GM13976 (cell line): ENCODE results near the gene RWDD2A.

Source experiments
- DNase-seq: peaks from one replicate; pipeline ENCODE4 v3.0.0; 2012; ENCODE audit warnings: low spot score
- in situ Hi-C: fragments of 300-500 bp; cut with MboI; formaldehyde crosslinking; loops from one replicate; pipeline ENCODE4 v1.12.0; 2022; ENCODE audit warnings: low sequenced_read_pairs, mixed read lengths, inconsistent platforms; ENCODE audit not compliant: unreplicated experiment
- TF ChIP-seq, protein P1 (sequence below): IDR thresholded peaks from 2 replicates; pipeline ENCODE4 v1.5.1; 2012; ENCODE audit warnings: borderline replicate concordance, mild to moderate bottlenecking; ENCODE audit not compliant: insufficient read depth; ENCODE audit errors: extremely low read depth, missing control alignments, control extremely low read depth

The RWDD2A gene

DNA sequence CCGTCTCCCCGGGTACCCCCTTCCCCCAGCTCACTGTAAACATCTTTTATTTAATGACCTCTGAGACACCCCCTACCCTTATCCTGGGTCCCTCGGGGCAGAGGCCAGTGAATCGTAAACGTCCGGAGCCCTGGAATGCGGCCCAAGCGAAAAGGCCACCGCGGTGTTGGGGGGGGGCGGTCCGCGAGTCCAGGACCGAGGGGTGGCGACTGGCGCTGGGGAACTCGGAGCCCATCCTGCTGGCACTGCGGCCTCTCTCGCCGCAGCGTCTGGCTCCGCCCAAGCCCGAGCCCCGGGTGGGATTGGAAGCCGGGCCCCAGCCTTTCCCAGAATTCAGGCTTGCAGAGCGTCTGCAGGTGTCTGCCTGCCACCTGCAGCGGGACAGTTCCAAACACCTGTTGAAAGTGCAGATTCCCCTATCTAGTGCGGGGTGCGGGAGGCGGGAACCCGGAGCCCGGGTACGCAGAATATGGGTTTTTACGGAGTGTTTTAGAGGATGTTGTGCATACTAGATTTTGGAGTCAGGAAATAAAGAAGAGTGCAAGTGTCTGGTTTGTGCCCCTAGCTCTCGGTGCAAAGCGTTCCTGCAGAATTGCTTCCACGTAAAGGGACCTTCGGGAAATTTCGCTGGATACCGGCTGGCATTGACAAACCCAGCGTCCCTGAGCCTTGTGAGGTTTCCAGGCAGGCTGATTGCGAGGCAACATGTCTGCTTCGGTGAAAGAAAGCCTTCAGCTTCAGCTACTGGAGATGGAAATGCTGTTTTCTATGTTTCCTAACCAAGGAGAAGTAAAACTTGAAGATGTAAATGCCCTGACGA, 800 bp downstream of the RWDD2A start:
- TF ChIP-seq, protein P1, sequence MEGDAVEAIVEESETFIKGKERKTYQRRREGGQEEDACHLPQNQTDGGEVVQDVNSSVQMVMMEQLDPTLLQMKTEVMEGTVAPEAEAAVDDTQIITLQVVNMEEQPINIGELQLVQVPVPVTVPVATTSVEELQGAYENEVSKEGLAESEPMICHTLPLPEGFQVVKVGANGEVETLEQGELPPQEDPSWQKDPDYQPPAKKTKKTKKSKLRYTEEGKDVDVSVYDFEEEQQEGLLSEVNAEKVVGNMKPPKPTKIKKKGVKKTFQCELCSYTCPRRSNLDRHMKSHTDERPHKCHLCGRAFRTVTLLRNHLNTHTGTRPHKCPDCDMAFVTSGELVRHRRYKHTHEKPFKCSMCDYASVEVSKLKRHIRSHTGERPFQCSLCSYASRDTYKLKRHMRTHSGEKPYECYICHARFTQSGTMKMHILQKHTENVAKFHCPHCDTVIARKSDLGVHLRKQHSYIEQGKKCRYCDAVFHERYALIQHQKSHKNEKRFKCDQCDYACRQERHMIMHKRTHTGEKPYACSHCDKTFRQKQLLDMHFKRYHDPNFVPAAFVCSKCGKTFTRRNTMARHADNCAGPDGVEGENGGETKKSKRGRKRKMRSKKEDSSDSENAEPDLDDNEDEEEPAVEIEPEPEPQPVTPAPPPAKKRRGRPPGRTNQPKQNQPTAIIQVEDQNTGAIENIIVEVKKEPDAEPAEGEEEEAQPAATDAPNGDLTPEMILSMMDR = no peak
- peak; percentile 46 for DNase-seq
- in situ Hi-C loops = no loop called here

GRCh38 chr6:83198486-83199172, 5.5 kb downstream of the RWDD2A start:
- in situ Hi-C loops = no loop called here
- no peak for DNase-seq
- TF ChIP-seq, protein P1 = no peak

- DNase-seq = no peak
- TF ChIP-seq, protein P1 = no peak
- in situ Hi-C loops = no loop called here
Measured at GRCh38 chr6:83199173-83199862, 6.2 kb downstream of the RWDD2A start.

GRCh38 chr6:83199863-83200225, 6.7 kb downstream of the RWDD2A start:
- no peak for DNase-seq
- TF ChIP-seq, protein P1 = no peak
- in situ Hi-C loops = loop anchor here (25.0 kb wide), 1 partner anchor 938 kb away; no protein-coding TSS in a partner anchor

GRCh38 chr6:83202031-83202430, 8.9 kb downstream of the RWDD2A start:
- DNase-seq = no peak
- in situ Hi-C loops = loop anchor here (25.0 kb wide), 1 partner anchor 940 kb away; no protein-coding TSS in a partner anchor
- TF ChIP-seq, protein P1 = no peak
